Loucy (cell line): Measurements from ENCODE around the gene KCNJ11.

Experiments
- EZH2phosphoT487 ChIP-seq: fragments of 200-600 bp; IDR thresholded peaks from 2 replicates; pipeline ENCODE4 v1.6.1; 2018; ENCODE audit warnings: antibody characterized with exemption, mild to moderate bottlenecking, moderate library complexity, borderline replicate concordance
- TF ChIP-seq, protein P1 (sequence below): fragments of 200-600 bp; sonication (generic); conservative IDR thresholded peaks from 2 replicates; pipeline ENCODE4 v1.5.1; 2014; ENCODE audit warnings: mild to moderate bottlenecking, antibody characterized with exemption, low read length

- TF ChIP-seq, protein P1, sequence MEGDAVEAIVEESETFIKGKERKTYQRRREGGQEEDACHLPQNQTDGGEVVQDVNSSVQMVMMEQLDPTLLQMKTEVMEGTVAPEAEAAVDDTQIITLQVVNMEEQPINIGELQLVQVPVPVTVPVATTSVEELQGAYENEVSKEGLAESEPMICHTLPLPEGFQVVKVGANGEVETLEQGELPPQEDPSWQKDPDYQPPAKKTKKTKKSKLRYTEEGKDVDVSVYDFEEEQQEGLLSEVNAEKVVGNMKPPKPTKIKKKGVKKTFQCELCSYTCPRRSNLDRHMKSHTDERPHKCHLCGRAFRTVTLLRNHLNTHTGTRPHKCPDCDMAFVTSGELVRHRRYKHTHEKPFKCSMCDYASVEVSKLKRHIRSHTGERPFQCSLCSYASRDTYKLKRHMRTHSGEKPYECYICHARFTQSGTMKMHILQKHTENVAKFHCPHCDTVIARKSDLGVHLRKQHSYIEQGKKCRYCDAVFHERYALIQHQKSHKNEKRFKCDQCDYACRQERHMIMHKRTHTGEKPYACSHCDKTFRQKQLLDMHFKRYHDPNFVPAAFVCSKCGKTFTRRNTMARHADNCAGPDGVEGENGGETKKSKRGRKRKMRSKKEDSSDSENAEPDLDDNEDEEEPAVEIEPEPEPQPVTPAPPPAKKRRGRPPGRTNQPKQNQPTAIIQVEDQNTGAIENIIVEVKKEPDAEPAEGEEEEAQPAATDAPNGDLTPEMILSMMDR, result no peak
- TF ChIP-seq EZH2phosphoT487, result no peak
These were observed 26.5 kb upstream of the KCNJ11 start for GRCh38 chr11:17414992-17415391.
